GM19238 (cell line): ENCODE measurements around the gene PRIM1.
"Not testable (repeated sequence)": the region's sequence is repeated elsewhere in the genome, so short reads cannot be mapped to it uniquely, and the experiment has no call there.

ENCODE experiments used
- DNase-seq: peaks from one replicate; pipeline ENCODE4 v3.0.0; 2011; ENCODE audit warnings: low spot score; ENCODE audit not compliant: insufficient read length

The PRIM1 gene

DNA sequence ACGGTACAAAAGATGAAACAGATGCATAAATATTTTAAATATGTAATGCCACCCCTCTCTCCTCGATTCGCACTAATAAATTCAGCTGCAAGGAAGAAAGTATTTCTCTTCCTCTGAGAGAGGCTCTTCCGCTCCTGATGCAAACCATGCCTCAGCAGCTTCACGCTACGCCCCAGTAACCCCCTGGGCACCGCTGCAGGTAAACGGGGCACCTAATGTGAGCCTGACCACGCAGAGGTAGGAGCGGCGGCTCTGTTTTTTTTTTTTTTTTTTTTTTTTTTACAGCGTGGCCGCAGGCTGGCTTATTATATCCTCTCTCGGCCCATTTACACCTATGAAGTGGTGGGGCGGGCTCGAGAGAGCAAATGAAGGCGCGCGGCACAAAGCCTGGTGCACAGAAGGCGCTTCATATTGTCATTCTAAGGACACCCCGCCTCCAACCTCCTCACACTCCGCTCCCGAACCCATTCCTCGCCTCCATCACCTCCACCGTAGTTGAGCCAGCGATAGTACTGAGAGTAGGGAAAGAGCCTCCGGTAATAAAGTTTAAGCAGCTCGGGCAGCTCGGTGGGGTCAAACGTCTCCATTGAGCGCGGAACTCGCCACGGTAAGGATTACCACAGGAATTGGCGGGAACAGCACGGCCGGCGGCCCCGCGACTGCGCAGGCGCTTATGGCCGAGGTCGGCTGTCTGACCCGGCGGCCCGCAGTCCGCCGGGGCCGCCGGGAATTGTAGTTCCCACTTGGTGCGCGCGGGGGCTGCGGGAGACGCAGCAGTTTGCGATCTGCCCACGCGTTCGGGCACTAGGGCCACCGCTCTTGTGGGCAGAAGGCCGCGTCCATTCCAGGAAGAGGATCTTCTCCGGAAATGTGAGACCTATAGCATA, at the start of gene PRIM1:
Gene PRIM1, minus strand, starts transcription at position 612 of the 887 bp plus-strand sequence. Its CDS starts 25 bp downstream, at position 587.
- DNase-seq, result peak; percentile 91

- no peak for DNase-seq
Measured at GRCh38 chr12:56800221-56800620, 48.1 kb upstream of the PRIM1 start.

- DNase-seq, result not testable (repeated sequence)
Measured at GRCh38 chr12:56799345-56799744, 47.2 kb upstream of the PRIM1 start.

- not testable (repeated sequence) for DNase-seq
Measured at GRCh38 chr12:56795791-56796190, 43.7 kb upstream of the PRIM1 start.

GRCh38 chr12:56795046-56795562, 43.0 kb upstream of the PRIM1 start:
- DNase-seq, result not testable (repeated sequence)

- DNase-seq, result not testable (repeated sequence)
Measured at GRCh38 chr12:56793124-56793523, 41.0 kb upstream of the PRIM1 start.

GRCh38 chr12:56792678-56793077, 40.6 kb upstream of the PRIM1 start:
- DNase-seq, result no peak

- DNase-seq, result not testable (repeated sequence)
Measured at GRCh38 chr12:56789429-56789828, 37.3 kb upstream of the PRIM1 start.

GRCh38 chr12:56787498-56787897, 35.4 kb upstream of the PRIM1 start:
- no peak for DNase-seq

GRCh38 chr12:56785874-56786273, 33.8 kb upstream of the PRIM1 start:
- no peak for DNase-seq

GRCh38 chr12:56785141-56785865, 33.2 kb upstream of the PRIM1 start:
- no peak for DNase-seq

- no peak for DNase-seq
Measured at GRCh38 chr12:56781726-56782125, 29.6 kb upstream of the PRIM1 start.

DNA sequence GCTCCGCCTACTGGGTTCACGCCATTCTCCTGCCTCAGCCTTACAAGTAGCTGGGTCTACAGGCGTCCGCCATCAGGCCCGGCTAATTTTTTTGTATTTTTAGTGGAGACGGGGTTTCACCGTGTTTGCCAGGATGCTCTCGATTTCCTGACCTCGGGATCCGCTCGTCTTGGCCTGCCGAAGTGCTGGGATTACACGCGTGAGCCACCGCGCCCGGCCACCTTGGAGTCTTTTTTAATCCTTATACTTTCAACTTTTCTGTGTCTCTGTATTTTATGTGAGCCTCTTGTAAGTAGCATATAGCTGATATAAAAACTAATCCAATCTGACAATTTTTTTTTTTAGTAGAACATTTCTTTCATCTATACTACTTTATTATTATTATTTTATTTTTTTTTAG, 26.6 kb upstream of the PRIM1 start:
- DNase-seq, result no peak

GRCh38 chr12:56776654-56777053, 24.5 kb upstream of the PRIM1 start:
- no peak for DNase-seq

GRCh38 chr12:56775638-56776037, 23.5 kb upstream of the PRIM1 start:
- DNase-seq, result no peak

- DNase-seq, result no peak
Measured at GRCh38 chr12:56773113-56773512, 21.0 kb upstream of the PRIM1 start.

GRCh38 chr12:56772625-56773024, 20.5 kb upstream of the PRIM1 start:
- no peak for DNase-seq

GRCh38 chr12:56769868-56770267, 17.7 kb upstream of the PRIM1 start:
- DNase-seq, result no peak

GRCh38 chr12:56768424-56768823, 16.3 kb upstream of the PRIM1 start:
- no peak for DNase-seq

GRCh38 chr12:56766535-56766934, 14.4 kb upstream of the PRIM1 start:
- DNase-seq, result peak; percentile 50

DNA sequence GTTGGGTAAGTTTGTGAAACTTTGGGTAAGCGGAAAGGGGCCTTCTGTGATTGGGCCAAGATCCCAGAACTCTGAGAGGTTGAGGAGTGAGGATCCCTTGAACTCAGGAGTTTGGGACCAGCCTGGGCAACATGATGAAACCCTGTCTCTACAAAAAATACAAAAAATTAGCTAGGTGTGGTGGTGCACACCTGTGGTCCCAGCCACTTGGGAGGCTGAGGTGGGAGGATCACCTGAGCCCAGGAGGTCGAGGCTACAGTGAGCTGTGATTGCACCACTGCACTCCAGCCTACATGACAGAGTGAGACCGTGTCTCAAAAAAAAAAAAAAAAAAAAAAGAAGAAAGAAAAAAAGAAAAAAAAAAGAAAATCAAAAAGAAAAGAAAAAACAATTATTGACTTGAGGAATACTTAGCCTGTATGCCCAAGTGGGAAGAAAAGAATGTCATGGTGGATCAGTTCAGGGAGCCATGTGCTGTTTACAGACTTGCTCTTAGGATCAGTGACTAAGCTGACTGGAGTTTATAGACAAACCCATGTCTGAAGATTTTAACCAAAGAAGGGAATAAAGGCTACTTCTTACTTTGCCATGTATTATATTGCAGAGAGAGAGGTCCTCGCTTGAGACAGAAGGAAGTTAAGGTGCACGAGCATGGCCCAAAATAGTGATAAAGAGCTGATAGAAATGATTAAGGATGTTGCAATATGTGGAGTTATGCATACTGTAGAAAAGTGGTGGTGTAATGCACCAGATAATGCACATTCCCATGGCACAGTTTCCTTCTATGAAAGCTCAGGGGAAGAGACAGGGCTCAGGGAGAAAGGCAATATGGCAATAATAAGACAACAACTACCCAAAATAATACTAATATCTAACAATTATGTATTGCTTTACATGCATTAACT, 11.9 kb upstream of the PRIM1 start:
- DNase-seq, result no peak
